Uterus (tissue), 2 donors: ENCODE measurements around the gene CEP43.

Experiments
- CTCF ChIP-seq, 4 experiments: fragments of 200-600 bp in 2 of 4; fragments of 450-650 bp in 2 of 4; sonication (generic) in 2 of 4; IDR thresholded peaks; one replicate each; pipeline ENCODE4 v1.5.1; 2016 to 2019; ENCODE audit warnings: antibody characterized with exemption in 4 of 4, mild to moderate bottlenecking in 2 of 4, moderate library complexity in 1 of 4
- POLR2A ChIP-seq, 2 donors: fragments of 450-650 bp; IDR thresholded peaks; one replicate each; pipeline ENCODE4 v1.6.1; 2016; ENCODE audit warnings: antibody characterized with exemption in 2 of 2, mild to moderate bottlenecking in 1 of 2, moderate library complexity in 1 of 2

GRCh38 chr6:166957087-166957804 is 42.0 kb upstream of the CEP43 start:
- TF ChIP-seq CTCF (IDR thresholded peaks at IDR 0.05), result no peak
- TF ChIP-seq POLR2A (IDR thresholded peaks at IDR 0.05), result no peak
